Natural killer cell treated with Interleukin-12 subunit alpha and Interleukin-12 subunit beta and Interleukin-15 and Interleukin-18, amount 100 ng/mL, for 72 hours (primary cell): ENCODE measurements around the gene AP2M1. TPM values are rescaled to one million over a fixed set of nuclear protein-coding genes. Genes with fewer than 3 reads are reported as not detected.

Experiments
- ATAC-seq, 2 donors: fragments of 150-1000 bp; cut with Tn5 transposase in 1 of 2; sonication (Bioruptor Pico), chemical (Tn5 transposase) in 1 of 2; 2 replicates each; pipeline ENCODE4 v1.10.0; 2021
- DNase-seq: peaks from one replicate; pipeline ENCODE4 v3.0.0; 2022; ENCODE audit warnings: low spot score
- H3K27ac Mint-ChIP-seq, 2 donors: 1 replicate in 1 of 2; 2 replicates in 1 of 2; pipeline ENCODE4 v1.8.0; 2022; ENCODE audit warnings: mixed read lengths in 2 of 2, mild to moderate bottlenecking in 1 of 2, moderate library complexity in 1 of 2
- H3K27me3 Mint-ChIP-seq, 2 donors: 1 replicate in 1 of 2; 2 replicates in 1 of 2; pipeline ENCODE4 v1.8.0; 2022; ENCODE audit warnings: mixed read lengths in 2 of 2
- H3K36me3 Mint-ChIP-seq: one replicate; pipeline ENCODE4 v1.8.0; 2022; ENCODE audit warnings: mixed read lengths
- H3K4me1 Mint-ChIP-seq, 2 donors: 1 replicate in 1 of 2; 2 replicates in 1 of 2; pipeline ENCODE4 v1.8.0; 2022; ENCODE audit warnings: low read depth in 2 of 2, mixed read lengths in 2 of 2, mild to moderate bottlenecking in 1 of 2
- H3K4me3 Mint-ChIP-seq: one replicate; pipeline ENCODE4 v1.8.0; 2022; ENCODE audit warnings: mixed read lengths
- H3K9me3 Mint-ChIP-seq: 2 replicates; pipeline ENCODE4 v1.8.0; 2022; ENCODE audit warnings: mixed read lengths
- total RNA-seq, 2 donors: library from RNA; stranded (reverse); gene quantifications; one replicate each; pipeline ENCODE4 v1.2.3, GENCODE V29; 2022

Gene AP2M1
- total RNA-seq, 2 donors from 2014 or later, result 190 to 242 TPM

DNA sequence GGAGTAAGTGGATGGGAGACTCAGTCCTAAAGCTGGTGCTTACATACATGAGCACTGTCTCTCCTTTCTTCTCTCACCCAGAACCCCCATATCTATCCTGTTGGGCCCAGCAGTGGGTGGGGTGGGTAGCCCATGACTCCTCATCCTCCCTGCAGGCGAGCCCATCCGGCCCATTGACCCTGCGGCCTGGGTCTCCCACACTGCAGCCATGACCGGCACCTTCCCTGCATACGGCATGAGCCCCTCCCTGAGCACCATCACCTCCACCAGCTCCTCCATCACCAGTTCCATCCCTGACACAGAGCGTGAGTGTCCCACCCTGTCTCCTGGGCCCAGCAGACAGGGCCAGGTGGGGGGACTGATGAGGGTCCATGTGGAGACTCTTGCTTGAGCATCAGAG lies 8.0 kb upstream of the AP2M1 start:
- no peaks in the 10 kb centered on the region for H3K9me3 Mint-ChIP-seq
- no peak overlapping the region for H3K4me3 Mint-ChIP-seq
- ATAC-seq, result no peak
- no peak for DNase-seq
- no peaks in the 10 kb centered on the region for H3K27me3 Mint-ChIP-seq
- H3K4me1 Mint-ChIP-seq, result peaks cover 6 to 13% of the 10 kb centered on the region in 2 donors
- H3K27ac Mint-ChIP-seq, result no peak overlapping the region
- no peaks in the 10 kb centered on the region for H3K36me3 Mint-ChIP-seq

DNA sequence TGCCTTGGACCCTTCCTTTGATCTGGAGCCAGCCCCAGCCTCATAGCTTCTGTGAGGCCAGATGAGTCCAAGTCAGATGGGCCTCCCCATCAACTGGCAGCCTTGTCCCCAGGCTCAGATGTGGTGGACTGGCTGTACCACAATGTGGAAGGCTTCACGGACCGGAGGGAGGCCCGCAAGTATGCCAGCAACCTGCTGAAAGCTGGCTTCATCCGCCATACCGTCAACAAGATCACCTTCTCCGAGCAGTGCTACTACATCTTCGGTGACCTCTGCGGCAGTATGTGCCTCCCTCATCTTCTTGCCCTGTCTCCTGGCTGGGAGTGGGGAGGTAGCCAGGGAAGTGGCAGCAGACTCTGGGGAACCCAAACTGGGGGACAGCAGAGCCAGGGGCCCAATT lies 6.9 kb upstream of the AP2M1 start:
- Mint-ChIP-seq H3K4me3 (no peak overlapping the region), H3K4me1 (peaks cover 1 to 11% of the 10 kb centered on the region in 2 donors), H3K27ac (no peak overlapping the region), H3K27me3 (no peaks in the 10 kb centered on the region), H3K36me3 (no peaks in the 10 kb centered on the region), H3K9me3 (no peaks in the 10 kb centered on the region)
- DNase-seq, result no peak
- no peak for ATAC-seq

DNA sequence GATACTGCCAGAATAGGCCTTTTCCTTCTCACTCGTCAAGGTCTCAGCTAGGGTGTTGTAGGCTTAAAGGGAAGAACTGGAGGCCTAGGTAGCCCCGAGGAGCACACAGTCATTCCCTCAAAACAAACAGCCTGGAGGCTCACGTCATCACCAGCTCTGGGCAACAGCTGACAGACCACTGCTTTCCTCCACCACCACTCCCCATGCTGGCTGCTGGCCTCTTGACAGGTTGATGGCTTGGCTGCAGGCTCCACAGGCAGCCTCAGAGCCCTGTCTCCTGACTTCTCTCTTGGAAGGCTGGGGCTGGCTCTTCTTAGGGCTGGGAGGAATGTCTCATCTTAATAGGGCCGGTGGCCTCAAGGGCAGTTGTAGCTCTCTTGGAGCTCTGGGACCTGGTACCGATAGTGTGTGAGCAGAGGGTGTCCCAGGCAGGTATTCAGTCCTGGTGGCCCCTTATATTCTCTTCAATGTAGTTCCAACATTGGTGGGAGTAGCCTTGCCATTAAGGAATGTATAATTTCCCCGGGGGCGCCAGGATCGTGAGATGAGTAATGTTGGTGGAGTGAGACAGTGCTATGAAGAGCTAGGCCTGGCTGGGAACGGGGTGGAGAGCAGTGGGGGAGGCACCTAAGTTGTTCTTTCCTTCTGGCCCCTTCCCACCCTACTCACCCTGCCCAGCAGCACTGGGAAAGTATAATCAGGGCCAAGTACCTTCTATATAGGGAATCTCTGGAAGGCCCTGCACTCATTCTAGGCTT lies 6.1 kb upstream of the AP2M1 start:
- H3K4me3 Mint-ChIP-seq, result no peak overlapping the region
- ATAC-seq, result no peak
- DNase-seq, result no peak
- no peaks in the 10 kb centered on the region for H3K9me3 Mint-ChIP-seq
- H3K27ac Mint-ChIP-seq, result no peak overlapping the region
- H3K36me3 Mint-ChIP-seq, result no peaks in the 10 kb centered on the region
- H3K4me1 Mint-ChIP-seq, result peaks cover 0 to 11% of the 10 kb centered on the region in 2 donors
- H3K27me3 Mint-ChIP-seq, result no peaks in the 10 kb centered on the region

DNA sequence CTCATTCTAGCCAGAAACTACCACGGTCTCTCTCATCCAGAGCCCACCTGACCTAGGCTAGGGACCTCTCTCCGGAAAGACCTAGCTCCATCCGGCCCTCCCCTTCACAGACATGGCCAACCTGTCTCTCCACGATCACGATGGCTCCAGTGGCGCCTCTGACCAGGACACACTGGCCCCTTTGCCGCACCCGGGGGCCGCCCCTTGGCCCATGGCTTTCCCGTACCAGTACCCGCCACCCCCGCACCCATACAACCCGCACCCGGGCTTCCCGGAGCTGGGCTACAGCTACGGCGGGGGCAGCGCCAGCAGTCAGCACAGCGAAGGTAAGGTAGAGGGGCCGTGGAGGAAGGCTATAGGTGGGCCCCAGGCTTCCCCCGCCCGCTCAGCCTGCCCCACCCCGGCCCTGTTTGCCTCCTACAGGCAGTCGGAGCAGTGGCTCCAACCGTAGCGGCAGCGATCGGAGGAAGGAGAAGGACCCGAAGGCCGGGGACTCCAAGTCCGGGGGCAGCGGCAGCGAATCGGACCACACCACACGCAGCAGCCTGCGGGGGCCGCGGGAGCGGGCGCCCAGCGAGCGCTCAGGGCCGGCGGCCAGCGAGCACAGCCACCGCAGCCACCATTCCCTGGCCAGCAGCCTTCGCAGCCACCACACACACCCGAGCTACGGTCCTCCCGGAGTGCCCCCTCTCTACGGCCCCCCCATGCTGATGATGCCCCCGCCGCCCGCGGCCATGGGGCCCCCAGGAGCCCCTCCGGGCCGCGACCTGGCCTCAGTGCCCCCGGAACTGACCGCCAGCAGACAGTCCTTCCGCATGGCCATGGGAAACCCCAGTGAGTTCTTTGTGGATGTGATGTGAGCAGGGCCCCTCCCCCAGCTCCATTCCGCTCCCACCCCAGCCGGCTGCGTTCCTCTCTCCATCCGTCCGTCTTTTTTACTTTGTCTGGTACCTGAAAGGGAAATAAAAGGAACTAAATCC lies 4.5 kb upstream of the AP2M1 start:
- DNase-seq (no peak), ATAC-seq (no peak)
- no peak overlapping the region for H3K4me3 Mint-ChIP-seq
- peaks cover 8 to 13% of the 10 kb centered on the region in 2 donors for H3K4me1 Mint-ChIP-seq
- no peak overlapping the region for H3K27ac Mint-ChIP-seq
- H3K9me3 Mint-ChIP-seq, result no peaks in the 10 kb centered on the region
- H3K27me3 Mint-ChIP-seq, result no peaks in the 10 kb centered on the region
- H3K36me3 Mint-ChIP-seq, result no peaks in the 10 kb centered on the region

- no peak for ATAC-seq
- Mint-ChIP-seq H3K27ac (peak overlapping the region in 1 of 2 donors; percentile 32), H3K27me3 (no peaks in the 10 kb centered on the region), H3K36me3 (no peaks in the 10 kb centered on the region), H3K4me3 (no peak overlapping the region), H3K4me1 (peaks cover 16 to 23% of the 10 kb centered on the region in 2 donors), H3K9me3 (no peaks in the 10 kb centered on the region)
- DNase-seq, result no peak
Measured at GRCh38 chr3:184171562-184171961, 3.1 kb upstream of the AP2M1 start.

DNA sequence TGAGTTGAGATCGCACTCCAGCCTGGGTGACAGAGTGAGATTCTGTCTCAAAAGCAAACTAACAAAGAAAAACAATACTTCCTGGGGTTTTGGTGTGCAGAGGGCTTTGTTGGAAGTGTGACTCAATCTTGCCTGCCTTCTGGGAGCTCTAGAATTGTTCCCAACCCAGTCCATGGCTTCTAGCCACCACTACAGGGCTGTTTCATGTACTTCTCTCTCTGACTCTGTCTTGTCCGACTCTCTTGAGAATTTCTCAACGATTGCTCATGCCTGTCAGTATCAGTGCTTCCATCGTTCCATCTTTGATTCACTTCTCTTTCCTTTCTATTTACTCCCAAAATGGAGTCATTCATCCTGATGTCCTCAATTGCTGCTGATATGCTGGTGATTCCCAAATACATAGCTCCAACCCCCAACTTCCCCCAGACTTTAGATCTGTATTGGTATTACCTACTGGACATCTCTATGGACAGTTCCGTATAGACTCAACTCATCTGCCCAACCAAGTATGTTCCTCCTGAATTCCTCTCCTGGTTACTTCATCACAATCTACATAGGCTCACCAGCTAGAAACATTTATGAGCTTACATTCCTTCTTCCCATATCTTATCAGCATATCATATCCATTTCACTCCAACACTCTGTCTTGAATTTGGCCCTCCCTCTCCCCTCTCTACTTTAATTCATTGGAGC lies 1.8 kb upstream of the AP2M1 start:
- Mint-ChIP-seq H3K4me1 (peaks cover 16 to 28% of the 10 kb centered on the region in 2 donors), H3K4me3 (no peak overlapping the region), H3K27me3 (no peaks in the 10 kb centered on the region), H3K36me3 (no peaks in the 10 kb centered on the region), H3K9me3 (no peaks in the 10 kb centered on the region), H3K27ac (no peak overlapping the region)
- ATAC-seq (no peak), DNase-seq (no peak)

- peaks cover 21 to 33% of the 10 kb centered on the region in 2 donors for H3K4me1 Mint-ChIP-seq
- no peak overlapping the region for H3K27ac Mint-ChIP-seq
- H3K36me3 Mint-ChIP-seq, result no peaks in the 10 kb centered on the region
- H3K27me3 Mint-ChIP-seq, result no peaks in the 10 kb centered on the region
- ATAC-seq, result no peak
- no peaks in the 10 kb centered on the region for H3K9me3 Mint-ChIP-seq
- H3K4me3 Mint-ChIP-seq, result no peak overlapping the region
- DNase-seq, result no peak
Measured at GRCh38 chr3:184173374-184173722, 1.3 kb upstream of the AP2M1 start.

DNA sequence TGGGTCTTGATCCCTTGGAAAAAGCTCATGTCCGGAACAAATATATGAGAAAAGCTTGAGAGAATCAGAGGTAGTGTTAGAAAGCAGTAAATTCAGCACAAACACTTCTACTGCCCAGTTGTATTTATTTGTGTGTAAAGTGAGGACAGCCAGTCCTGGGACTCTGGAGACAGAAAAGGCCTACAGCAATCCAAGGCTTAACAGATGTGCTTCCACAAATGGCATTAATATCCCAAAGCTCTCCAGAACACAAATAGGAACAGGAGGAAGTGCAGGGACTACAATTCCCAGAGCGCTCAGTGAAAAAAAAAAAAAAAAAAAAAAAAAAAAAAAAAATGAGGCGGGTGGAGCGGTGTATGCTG lies 390 bp upstream of the AP2M1 start:
- H3K9me3 Mint-ChIP-seq, result no peaks in the 10 kb centered on the region
- H3K4me1 Mint-ChIP-seq, result peaks cover 21 to 33% of the 10 kb centered on the region in 2 donors
- ATAC-seq (no peak), DNase-seq (no peak)
- peak overlapping the region; percentile 20 to 87 for H3K27ac Mint-ChIP-seq
- peak overlapping the region; percentile 97 for H3K4me3 Mint-ChIP-seq
- H3K36me3 Mint-ChIP-seq, result no peaks in the 10 kb centered on the region
- no peaks in the 10 kb centered on the region for H3K27me3 Mint-ChIP-seq

GRCh38 chr3:184175506-184175905 lies 851 bp downstream of the AP2M1 start:
- no peaks in the 10 kb centered on the region for H3K9me3 Mint-ChIP-seq
- peak overlapping the region; percentile 63 to 87 for H3K27ac Mint-ChIP-seq
- no peaks in the 10 kb centered on the region for H3K36me3 Mint-ChIP-seq
- peaks cover 21 to 33% of the 10 kb centered on the region in 2 donors for H3K4me1 Mint-ChIP-seq
- no peak for ATAC-seq
- H3K27me3 Mint-ChIP-seq, result no peaks in the 10 kb centered on the region
- no peak for DNase-seq
- H3K4me3 Mint-ChIP-seq, result peak overlapping the region; percentile 97

DNA sequence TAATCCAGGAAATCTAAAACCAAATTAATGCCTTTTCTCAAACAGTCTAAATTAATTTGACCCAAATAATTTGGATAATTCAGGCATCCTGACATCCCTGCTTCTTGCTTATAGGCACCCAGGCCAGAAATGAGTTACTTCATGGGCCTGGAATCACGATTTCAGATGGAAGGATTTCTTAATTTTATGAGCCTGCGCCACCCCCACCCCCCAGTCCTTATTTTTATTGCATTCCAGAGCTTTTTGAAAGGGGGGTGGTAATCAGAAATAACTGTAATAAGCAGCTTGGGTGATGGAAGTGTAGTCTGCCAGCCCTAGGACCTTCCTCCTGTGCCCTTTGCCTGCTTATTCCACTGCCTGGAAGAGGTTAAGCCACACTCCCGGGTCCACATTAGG lies 1.3 kb downstream of the AP2M1 start:
- Mint-ChIP-seq H3K4me3 (peak overlapping the region; percentile 97), H3K9me3 (no peaks in the 10 kb centered on the region), H3K27ac (peak overlapping the region; percentile 63 to 87), H3K27me3 (no peaks in the 10 kb centered on the region), H3K36me3 (no peaks in the 10 kb centered on the region), H3K4me1 (peaks cover 21 to 33% of the 10 kb centered on the region in 2 donors)
- DNase-seq (no peak), ATAC-seq (no peak)

- H3K27me3 Mint-ChIP-seq, result no peaks in the 10 kb centered on the region
- peak overlapping the region; percentile 97 for H3K4me3 Mint-ChIP-seq
- H3K36me3 Mint-ChIP-seq, result no peaks in the 10 kb centered on the region
- peak overlapping the region; percentile 63 to 87 for H3K27ac Mint-ChIP-seq
- ATAC-seq, result no peak
- no peaks in the 10 kb centered on the region for H3K9me3 Mint-ChIP-seq
- DNase-seq, result no peak
- peaks cover 21 to 30% of the 10 kb centered on the region in 2 donors for H3K4me1 Mint-ChIP-seq
Measured at GRCh38 chr3:184176377-184177330, 2.0 kb downstream of the AP2M1 start.

GRCh38 chr3:184177331-184177731 lies 2.7 kb downstream of the AP2M1 start:
- Mint-ChIP-seq H3K27me3 (no peaks in the 10 kb centered on the region), H3K4me1 (peaks cover 21 to 28% of the 10 kb centered on the region in 2 donors), H3K36me3 (no peaks in the 10 kb centered on the region), H3K4me3 (peak overlapping the region; percentile 97), H3K9me3 (no peaks in the 10 kb centered on the region), H3K27ac (no peak overlapping the region)
- DNase-seq (no peak), ATAC-seq (no peak)

DNA sequence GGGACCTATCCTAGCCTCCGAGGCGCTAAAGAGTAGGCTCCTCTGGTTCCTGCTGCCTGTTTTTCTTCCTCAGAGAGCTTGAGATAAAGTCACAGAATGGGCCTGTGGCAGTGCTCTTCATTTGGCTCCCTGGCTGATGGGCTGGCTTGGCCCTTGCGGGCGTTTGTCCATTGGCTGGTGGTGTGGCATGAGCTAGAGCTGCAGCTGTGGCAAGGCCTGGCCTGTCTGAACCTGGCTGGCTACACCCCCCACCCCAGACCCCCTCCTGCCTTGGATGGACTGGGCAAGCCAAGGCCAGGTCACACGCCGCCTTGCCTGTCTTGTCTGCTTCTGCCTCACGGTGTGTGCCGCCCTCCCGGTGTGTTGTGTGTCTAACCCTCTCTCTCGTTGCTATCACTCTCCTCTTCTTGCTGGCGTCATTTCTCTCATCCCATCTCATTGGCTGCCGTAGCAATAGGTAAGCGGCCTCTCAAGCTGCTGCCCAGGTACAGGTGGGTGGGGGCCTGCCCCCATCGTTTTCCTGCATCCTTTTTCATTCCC lies 3.2 kb downstream of the AP2M1 start:
- H3K36me3 Mint-ChIP-seq, result no peaks in the 10 kb centered on the region
- no peaks in the 10 kb centered on the region for H3K27me3 Mint-ChIP-seq
- H3K4me3 Mint-ChIP-seq, result peak overlapping the region; percentile 39
- no peak for ATAC-seq
- no peaks in the 10 kb centered on the region for H3K9me3 Mint-ChIP-seq
- DNase-seq, result no peak
- peaks cover 21 to 28% of the 10 kb centered on the region in 2 donors for H3K4me1 Mint-ChIP-seq
- no peak overlapping the region for H3K27ac Mint-ChIP-seq
